ENCODE measurements around the gene SYNE1. TPM values are rescaled to one million over a fixed set of nuclear protein-coding genes. Genes with fewer than 3 reads are reported as not detected.

The SYNE1 gene
- total and polyA plus RNA-seq, 8 donors: 79.1 to 201 (median 104) TPM

- H3K4me3 ChIP-seq: no peak overlapping the region
- H3K27ac ChIP-seq: peak overlapping the region in 1 of 2 donors; percentile 21
- peaks cover 5 to 9% of the 10 kb centered on the region in 2 donors for H3K4me1 ChIP-seq
- peaks cover 3 to 72% of the 10 kb centered on the region in 2 donors for H3K36me3 ChIP-seq
- H3K9me3 ChIP-seq: no peaks in the 10 kb centered on the region
- ATAC-seq (no peak), DNase-seq (no peak)
- H3K27me3 ChIP-seq: no peaks in the 10 kb centered on the region
- intact Hi-C loops (cut with DNase I): no loop called here
- TF ChIP-seq CTCF (IDR thresholded peaks at IDR 0.05): no peak
Observed at GRCh38 chr6:152305672-152306071, 331.5 kb downstream of the SYNE1 start.

- H3K4me3 ChIP-seq: peak overlapping the region; percentile 39 to 56
- peak; percentile 91 for ATAC-seq
- H3K27ac ChIP-seq: peak overlapping the region; percentile 85 to 90
- H3K27me3 ChIP-seq: no peaks in the 10 kb centered on the region
- intact Hi-C loops (cut with DNase I): no loop called here
- peaks cover 5 to 16% of the 10 kb centered on the region in 2 donors for H3K4me1 ChIP-seq
- peak; percentile 88 to 95 (median 90) for DNase-seq
- TF ChIP-seq CTCF (IDR thresholded peaks at IDR 0.05): peak; percentile 47 to 48
- peaks cover 0 to 52% of the 10 kb centered on the region in 2 donors for H3K36me3 ChIP-seq
- no peaks in the 10 kb centered on the region for H3K9me3 ChIP-seq
Observed at GRCh38 chr6:152301765-152302568, 335.2 kb downstream of the SYNE1 start.

- Histone ChIP-seq H3K4me3 (peak overlapping the region; percentile 39 to 56), H3K9me3 (no peaks in the 10 kb centered on the region), H3K36me3 (peaks cover 0 to 44% of the 10 kb centered on the region in 2 donors), H3K27ac (peak overlapping the region; percentile 85 to 90), H3K27me3 (no peaks in the 10 kb centered on the region), H3K4me1 (peaks cover 5 to 16% of the 10 kb centered on the region in 2 donors)
- peak; percentile 73 for ATAC-seq
- intact Hi-C loops (cut with DNase I): no loop called here
- no peak for DNase-seq
- TF ChIP-seq CTCF (IDR thresholded peaks at IDR 0.05): no peak
Observed at GRCh38 chr6:152301021-152301764, 336.0 kb downstream of the SYNE1 start.

- H3K4me1 ChIP-seq: peaks cover 5 to 16% of the 10 kb centered on the region in 2 donors
- H3K36me3 ChIP-seq: peaks cover 0 to 44% of the 10 kb centered on the region in 2 donors
- H3K9me3 ChIP-seq: no peaks in the 10 kb centered on the region
- intact Hi-C loops (cut with DNase I): no loop called here
- TF ChIP-seq CTCF (IDR thresholded peaks at IDR 0.05): no peak
- H3K27ac ChIP-seq: peak overlapping the region in 1 of 2 donors; percentile 85
- no peak overlapping the region for H3K4me3 ChIP-seq
- ATAC-seq: no peak
- no peaks in the 10 kb centered on the region for H3K27me3 ChIP-seq
- DNase-seq: no peak
Observed at GRCh38 chr6:152300517-152300916, 336.6 kb downstream of the SYNE1 start.

Measured in left lung (tissue), 10 donors.